SK-N-SH (cell line): ENCODE results near the gene PTPRG.

Experiments
- EP300 ChIP-seq, 2 experiments: IDR thresholded peaks; 2 replicates each; pipeline versions ENCODE4 v1.4.0 to v1.6.1; 2012; ENCODE audit warnings: borderline replicate concordance in 1 of 2, low read depth in 1 of 2, low read length in 1 of 2
- GABPA ChIP-seq: IDR thresholded peaks from 2 replicates; pipeline ENCODE4 v1.4.0; 2012; ENCODE audit warnings: low read depth, mild to moderate bottlenecking
- GATA2 ChIP-seq: sonication (generic); formaldehyde crosslinking; IDR thresholded peaks from 2 replicates; pipeline ENCODE4 v1.5.0; 2020; ENCODE audit warnings: mild to moderate bottlenecking, missing genetic modification reagents
- JUND ChIP-seq: IDR thresholded peaks from 2 replicates; pipeline ENCODE4 v1.4.0; 2012
- MAX ChIP-seq: IDR thresholded peaks from 2 replicates; pipeline ENCODE4 v1.4.0; 2012; ENCODE audit warnings: low read depth
- MXI1 ChIP-seq: IDR thresholded peaks from 2 replicates; pipeline ENCODE4 v1.6.1; 2012; ENCODE audit warnings: mild to moderate bottlenecking, low read depth, low read length, improper control_type of control experiment
- RAD21 ChIP-seq: IDR thresholded peaks from 2 replicates; pipeline ENCODE4 v1.6.1; 2012; ENCODE audit warnings: mild to moderate bottlenecking, low read length
- RCOR1 ChIP-seq: fragments of 150-350 bp; IDR thresholded peaks from 2 replicates; pipeline ENCODE4 v1.6.1; 2017; ENCODE audit warnings: antibody characterized with exemption, low read length
- RFX5 ChIP-seq: IDR thresholded peaks from 2 replicates; pipeline ENCODE4 v1.6.1; 2012; ENCODE audit warnings: mild to moderate bottlenecking, improper control_type of control experiment, low read length
- SMC3 ChIP-seq: IDR thresholded peaks from 2 replicates; pipeline ENCODE4 v1.6.1; 2012; ENCODE audit warnings: low read depth, low read length, improper control_type of control experiment
- TF ChIP-seq, protein P1 (sequence below): fragments of 200-600 bp; sonication (generic); IDR thresholded peaks from 2 replicates; pipeline ENCODE4 v1.6.1; 2017; ENCODE audit warnings: antibody characterized with exemption, mild to moderate bottlenecking, moderate library complexity

DNA sequence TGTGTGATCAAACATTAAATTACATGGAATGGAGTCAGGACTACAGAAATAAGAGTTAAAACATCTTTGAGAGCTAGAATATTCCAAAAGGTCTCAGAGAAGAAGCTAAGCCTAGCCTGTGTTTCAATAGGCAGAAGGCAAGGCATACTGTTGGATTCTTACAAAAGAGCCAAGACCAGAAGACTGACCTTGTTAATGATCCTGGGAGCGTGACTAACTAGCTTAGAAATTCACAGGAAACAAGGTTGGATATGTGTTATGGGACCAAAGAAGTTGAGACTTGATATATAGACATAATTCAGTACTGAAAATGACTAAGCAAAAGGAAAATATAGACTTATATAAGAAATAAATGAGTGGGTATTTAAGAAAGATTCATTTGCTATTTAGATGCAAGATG lies 761.9 kb downstream of the PTPRG start:
- TF ChIP-seq JUND: no peak
- no peak for TF ChIP-seq GABPA
- TF ChIP-seq MXI1: no peak
- TF ChIP-seq, protein P1, sequence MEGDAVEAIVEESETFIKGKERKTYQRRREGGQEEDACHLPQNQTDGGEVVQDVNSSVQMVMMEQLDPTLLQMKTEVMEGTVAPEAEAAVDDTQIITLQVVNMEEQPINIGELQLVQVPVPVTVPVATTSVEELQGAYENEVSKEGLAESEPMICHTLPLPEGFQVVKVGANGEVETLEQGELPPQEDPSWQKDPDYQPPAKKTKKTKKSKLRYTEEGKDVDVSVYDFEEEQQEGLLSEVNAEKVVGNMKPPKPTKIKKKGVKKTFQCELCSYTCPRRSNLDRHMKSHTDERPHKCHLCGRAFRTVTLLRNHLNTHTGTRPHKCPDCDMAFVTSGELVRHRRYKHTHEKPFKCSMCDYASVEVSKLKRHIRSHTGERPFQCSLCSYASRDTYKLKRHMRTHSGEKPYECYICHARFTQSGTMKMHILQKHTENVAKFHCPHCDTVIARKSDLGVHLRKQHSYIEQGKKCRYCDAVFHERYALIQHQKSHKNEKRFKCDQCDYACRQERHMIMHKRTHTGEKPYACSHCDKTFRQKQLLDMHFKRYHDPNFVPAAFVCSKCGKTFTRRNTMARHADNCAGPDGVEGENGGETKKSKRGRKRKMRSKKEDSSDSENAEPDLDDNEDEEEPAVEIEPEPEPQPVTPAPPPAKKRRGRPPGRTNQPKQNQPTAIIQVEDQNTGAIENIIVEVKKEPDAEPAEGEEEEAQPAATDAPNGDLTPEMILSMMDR: no peak
- no peak for TF ChIP-seq RAD21
- no peak for TF ChIP-seq EP300 (IDR thresholded peaks at IDR 0.05; ENCODE audit: borderline replicate concordance in 1 of 2, low read depth in 1 of 2, low read length in 1 of 2)
- TF ChIP-seq SMC3: no peak
- no peak for TF ChIP-seq GATA2 (CRISPR knock-in tag)
- TF ChIP-seq MAX: no peak
- no peak for TF ChIP-seq RCOR1
- no peak for TF ChIP-seq RFX5
